ENCODE measurements around the gene ADAR.
"Not testable (repeated sequence)": the region's sequence is repeated elsewhere in the genome, so short reads cannot be mapped to it uniquely, and the experiment has no call there.

ADAR gene

GRCh38 chr1:154607609-154608396, at the start of gene ADAR:
ADAR (minus strand) TSS chr1:154608186; CDS start chr1:154608006, 180 bp downstream.
- DNase-seq, result peak; percentile 96

- no peak for DNase-seq
Measured at GRCh38 chr1:154657556-154657955, 49.6 kb upstream of the ADAR start.

- no peak for DNase-seq
Measured at GRCh38 chr1:154652893-154653292, 44.9 kb upstream of the ADAR start.

GRCh38 chr1:154644724-154645123, 36.7 kb upstream of the ADAR start:
- not testable (repeated sequence) for DNase-seq

- no peak for DNase-seq
Measured at GRCh38 chr1:154641534-154641933, 33.5 kb upstream of the ADAR start.

- no peak for DNase-seq
Measured at GRCh38 chr1:154639876-154640275, 31.9 kb upstream of the ADAR start.

- DNase-seq, result no peak
Measured at GRCh38 chr1:154635171-154635570, 27.2 kb upstream of the ADAR start.

- DNase-seq, result no peak
Measured at GRCh38 chr1:154629675-154630073, 21.7 kb upstream of the ADAR start.

GRCh38 chr1:154629061-154629674, 21.2 kb upstream of the ADAR start:
- no peak for DNase-seq

- no peak for DNase-seq
Measured at GRCh38 chr1:154628121-154628405, 20.1 kb upstream of the ADAR start.

GRCh38 chr1:154627257-154628120, 19.5 kb upstream of the ADAR start:
- peak; percentile 88 for DNase-seq

GRCh38 chr1:154626456-154627256, 18.7 kb upstream of the ADAR start:
- no peak for DNase-seq

- no peak for DNase-seq
Measured at GRCh38 chr1:154624746-154625643, 17.0 kb upstream of the ADAR start.

- DNase-seq, result no peak
Measured at GRCh38 chr1:154623358-154623757, 15.4 kb upstream of the ADAR start.

GRCh38 chr1:154622503-154623039, 14.6 kb upstream of the ADAR start:
- no peak for DNase-seq

GRCh38 chr1:154621875-154622274, 13.9 kb upstream of the ADAR start:
- no peak for DNase-seq

- no peak for DNase-seq
Measured at GRCh38 chr1:154620751-154621150, 12.8 kb upstream of the ADAR start.

- DNase-seq, result no peak
Measured at GRCh38 chr1:154619181-154619948, 11.4 kb upstream of the ADAR start.

GRCh38 chr1:154616659-154617345, 8.8 kb upstream of the ADAR start:
- DNase-seq, result no peak

GRCh38 chr1:154615411-154615810, 7.4 kb upstream of the ADAR start:
- DNase-seq, result no peak

Data from CD4-positive, alpha-beta T cell treated with Interleukin-4 for 4 hours (primary cell).